Measurements from ENCODE around the gene RAB44. TPM values are rescaled to one million over a fixed set of nuclear protein-coding genes. Genes with fewer than 3 reads are reported as not detected.

Gene RAB44
- polyA plus RNA-seq, 2 of the 4 experiments (the other 2 are of a cell fraction): 0.04 to 0.09 TPM

DNA sequence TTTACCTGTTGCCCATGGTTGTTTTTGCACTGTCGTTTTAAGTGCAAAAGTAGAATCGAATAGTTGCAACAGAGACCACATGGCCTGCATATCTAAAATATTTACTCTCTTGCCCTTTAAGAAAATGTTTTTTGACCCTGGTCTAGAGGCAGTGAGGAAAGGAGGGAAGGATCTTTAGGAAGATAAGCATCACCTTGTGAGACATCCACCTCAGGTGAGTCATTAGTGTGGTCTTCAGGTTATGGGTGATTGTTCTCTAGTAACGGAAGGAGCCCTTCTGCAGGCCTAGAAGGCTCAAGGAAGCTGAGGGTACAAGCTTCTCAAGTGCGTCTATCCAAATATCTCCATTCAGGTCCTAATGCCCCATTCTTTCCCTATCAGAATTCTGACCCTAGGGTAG, 6.6 kb upstream of the RAB44 start:
- 68% methylated on average over 4 of the region's 4 CpGs for WGBS (ENCODE audit: missing lambda C conversion rate)
- Histone ChIP-seq H3K4me3 (no peak overlapping the region), H3K9me3 (no peaks in the 10 kb centered on the region), H3K4me1 (no peaks in the 10 kb centered on the region; the same call in 2 of the 3 replicates), H3K27ac (no peak overlapping the region), H3K4me2 (no peak overlapping the region)
- ChIA-PET CTCF (interaction anchor here (0.9 to 2.5 kb wide), 7 partner anchors 9 to 76 kb away, joined by 3 to 14 read pairs (median 4); no protein-coding TSS in a partner anchor), POLR2A (no interaction called here)
- no peak for TF ChIP-seq ESRRA (IDR thresholded peaks at IDR 0.05; ENCODE audit: borderline replicate concordance, low read length)
- TF ChIP-seq NFE2L2 (conservative IDR thresholded peaks at IDR 0.05; ENCODE audit: low read length): no peak
- TF ChIP-seq MAFK (IDR thresholded peaks at IDR 0.05; ENCODE audit: partially characterized antibody): no peak
- TF ChIP-seq, protein P1, sequence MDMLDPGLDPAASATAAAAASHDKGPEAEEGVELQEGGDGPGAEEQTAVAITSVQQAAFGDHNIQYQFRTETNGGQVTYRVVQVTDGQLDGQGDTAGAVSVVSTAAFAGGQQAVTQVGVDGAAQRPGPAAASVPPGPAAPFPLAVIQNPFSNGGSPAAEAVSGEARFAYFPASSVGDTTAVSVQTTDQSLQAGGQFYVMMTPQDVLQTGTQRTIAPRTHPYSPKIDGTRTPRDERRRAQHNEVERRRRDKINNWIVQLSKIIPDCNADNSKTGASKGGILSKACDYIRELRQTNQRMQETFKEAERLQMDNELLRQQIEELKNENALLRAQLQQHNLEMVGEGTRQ (IDR thresholded peaks at IDR 0.05): no peak
- no peak for TF ChIP-seq RAD21 (conservative IDR thresholded peaks at IDR 0.05 in 1 of 2, IDR thresholded peaks at IDR 0.05 in 1 of 2)
- TF ChIP-seq HOXA7 (CRISPR knock-in tag; IDR thresholded peaks at IDR 0.05): no peak
- TF ChIP-seq HOXB5 (CRISPR knock-in tag; IDR thresholded peaks at IDR 0.05): no peak
- no peak for TF ChIP-seq CHD4 (IDR thresholded peaks at IDR 0.05; ENCODE audit: borderline replicate concordance)
- TF ChIP-seq, protein P2, sequence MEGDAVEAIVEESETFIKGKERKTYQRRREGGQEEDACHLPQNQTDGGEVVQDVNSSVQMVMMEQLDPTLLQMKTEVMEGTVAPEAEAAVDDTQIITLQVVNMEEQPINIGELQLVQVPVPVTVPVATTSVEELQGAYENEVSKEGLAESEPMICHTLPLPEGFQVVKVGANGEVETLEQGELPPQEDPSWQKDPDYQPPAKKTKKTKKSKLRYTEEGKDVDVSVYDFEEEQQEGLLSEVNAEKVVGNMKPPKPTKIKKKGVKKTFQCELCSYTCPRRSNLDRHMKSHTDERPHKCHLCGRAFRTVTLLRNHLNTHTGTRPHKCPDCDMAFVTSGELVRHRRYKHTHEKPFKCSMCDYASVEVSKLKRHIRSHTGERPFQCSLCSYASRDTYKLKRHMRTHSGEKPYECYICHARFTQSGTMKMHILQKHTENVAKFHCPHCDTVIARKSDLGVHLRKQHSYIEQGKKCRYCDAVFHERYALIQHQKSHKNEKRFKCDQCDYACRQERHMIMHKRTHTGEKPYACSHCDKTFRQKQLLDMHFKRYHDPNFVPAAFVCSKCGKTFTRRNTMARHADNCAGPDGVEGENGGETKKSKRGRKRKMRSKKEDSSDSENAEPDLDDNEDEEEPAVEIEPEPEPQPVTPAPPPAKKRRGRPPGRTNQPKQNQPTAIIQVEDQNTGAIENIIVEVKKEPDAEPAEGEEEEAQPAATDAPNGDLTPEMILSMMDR (IDR thresholded peaks at IDR 0.05): no peak
- TF ChIP-seq RFX5 (IDR thresholded peaks at IDR 0.05): no peak
- TF ChIP-seq EHF (CRISPR knock-in tag; IDR thresholded peaks at IDR 0.05): no peak
- no peak for TF ChIP-seq JUNB (IDR thresholded peaks at IDR 0.05)
- no peak for TF ChIP-seq EP300 (IDR thresholded peaks at IDR 0.05)
- TF ChIP-seq, protein P3, sequence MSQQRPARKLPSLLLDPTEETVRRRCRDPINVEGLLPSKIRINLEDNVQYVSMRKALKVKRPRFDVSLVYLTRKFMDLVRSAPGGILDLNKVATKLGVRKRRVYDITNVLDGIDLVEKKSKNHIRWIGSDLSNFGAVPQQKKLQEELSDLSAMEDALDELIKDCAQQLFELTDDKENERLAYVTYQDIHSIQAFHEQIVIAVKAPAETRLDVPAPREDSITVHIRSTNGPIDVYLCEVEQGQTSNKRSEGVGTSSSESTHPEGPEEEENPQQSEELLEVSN (IDR thresholded peaks at IDR 0.05; ENCODE audit: borderline replicate concordance, low read depth): no peak
- TF ChIP-seq, protein P4, sequence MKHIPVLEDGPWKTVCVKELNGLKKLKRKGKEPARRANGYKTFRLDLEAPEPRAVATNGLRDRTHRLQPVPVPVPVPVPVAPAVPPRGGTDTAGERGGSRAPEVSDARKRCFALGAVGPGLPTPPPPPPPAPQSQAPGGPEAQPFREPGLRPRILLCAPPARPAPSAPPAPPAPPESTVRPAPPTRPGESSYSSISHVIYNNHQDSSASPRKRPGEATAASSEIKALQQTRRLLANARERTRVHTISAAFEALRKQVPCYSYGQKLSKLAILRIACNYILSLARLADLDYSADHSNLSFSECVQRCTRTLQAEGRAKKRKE (CRISPR knock-in tag; IDR thresholded peaks at IDR 0.05; ENCODE audit: low read depth): no peak
- TF ChIP-seq, protein P5, sequence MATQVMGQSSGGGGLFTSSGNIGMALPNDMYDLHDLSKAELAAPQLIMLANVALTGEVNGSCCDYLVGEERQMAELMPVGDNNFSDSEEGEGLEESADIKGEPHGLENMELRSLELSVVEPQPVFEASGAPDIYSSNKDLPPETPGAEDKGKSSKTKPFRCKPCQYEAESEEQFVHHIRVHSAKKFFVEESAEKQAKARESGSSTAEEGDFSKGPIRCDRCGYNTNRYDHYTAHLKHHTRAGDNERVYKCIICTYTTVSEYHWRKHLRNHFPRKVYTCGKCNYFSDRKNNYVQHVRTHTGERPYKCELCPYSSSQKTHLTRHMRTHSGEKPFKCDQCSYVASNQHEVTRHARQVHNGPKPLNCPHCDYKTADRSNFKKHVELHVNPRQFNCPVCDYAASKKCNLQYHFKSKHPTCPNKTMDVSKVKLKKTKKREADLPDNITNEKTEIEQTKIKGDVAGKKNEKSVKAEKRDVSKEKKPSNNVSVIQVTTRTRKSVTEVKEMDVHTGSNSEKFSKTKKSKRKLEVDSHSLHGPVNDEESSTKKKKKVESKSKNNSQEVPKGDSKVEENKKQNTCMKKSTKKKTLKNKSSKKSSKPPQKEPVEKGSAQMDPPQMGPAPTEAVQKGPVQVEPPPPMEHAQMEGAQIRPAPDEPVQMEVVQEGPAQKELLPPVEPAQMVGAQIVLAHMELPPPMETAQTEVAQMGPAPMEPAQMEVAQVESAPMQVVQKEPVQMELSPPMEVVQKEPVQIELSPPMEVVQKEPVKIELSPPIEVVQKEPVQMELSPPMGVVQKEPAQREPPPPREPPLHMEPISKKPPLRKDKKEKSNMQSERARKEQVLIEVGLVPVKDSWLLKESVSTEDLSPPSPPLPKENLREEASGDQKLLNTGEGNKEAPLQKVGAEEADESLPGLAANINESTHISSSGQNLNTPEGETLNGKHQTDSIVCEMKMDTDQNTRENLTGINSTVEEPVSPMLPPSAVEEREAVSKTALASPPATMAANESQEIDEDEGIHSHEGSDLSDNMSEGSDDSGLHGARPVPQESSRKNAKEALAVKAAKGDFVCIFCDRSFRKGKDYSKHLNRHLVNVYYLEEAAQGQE (IDR thresholded peaks at IDR 0.05): no peak
- no peak for TF ChIP-seq CHD2 (IDR thresholded peaks at IDR 0.05; ENCODE audit: low read length, partially characterized antibody)
- no peak for TF ChIP-seq FOSB (CRISPR knock-in tag; IDR thresholded peaks at IDR 0.05)
- TF ChIP-seq CBX2 (IDR thresholded peaks at IDR 0.05; ENCODE audit: borderline replicate concordance, low read depth): no peak
- no peak for TF ChIP-seq HDAC2 (IDR thresholded peaks at IDR 0.05)
- FAIRE-seq: no peak
- no peak for ATAC-seq
- DNase-seq (ENCODE audit: low read depth in 1 of 2, low spot score in 1 of 2): no peak
